AG04449 (cell line): ENCODE measurements around the gene CACNA1C.

Experiments used
- CTCF ChIA-PET: fragments of 350-600 bp; formaldehyde crosslinking; extraction: SDS; loops from one replicate; lab custom pipeline; 2021; ENCODE audit warnings: antibody characterized with exemption; lab: Yijun Ruan, JAX
- POLR2A ChIA-PET: fragments of 400-600, 350-600 bp; formaldehyde crosslinking; extraction: SDS; loops from one replicate; lab custom pipeline; 2020; ENCODE audit warnings: antibody characterized with exemption, inconsistent platforms; lab: Yijun Ruan, JAX
- DNase-seq: peaks from one replicate; pipeline ENCODE4 v3.0.0-alpha.2; 2010; ENCODE audit warnings: low read depth, low spot score
- H3K4me3 ChIP-seq: 2 replicates; pipeline ENCODE4 v1.5.1; 2011; ENCODE audit warnings: low read depth, mild to moderate bottlenecking, control low read depth, low read length
- TF ChIP-seq, protein P1 (sequence below): IDR thresholded peaks from one replicate; pipeline ENCODE4 v1.5.1; 2011; ENCODE audit warnings: mild to moderate bottlenecking, moderate library complexity, low read length, control low read depth, inconsistent platforms; ENCODE audit not compliant: insufficient read depth; ENCODE audit errors: missing control alignments

CACNA1C gene

DNA sequence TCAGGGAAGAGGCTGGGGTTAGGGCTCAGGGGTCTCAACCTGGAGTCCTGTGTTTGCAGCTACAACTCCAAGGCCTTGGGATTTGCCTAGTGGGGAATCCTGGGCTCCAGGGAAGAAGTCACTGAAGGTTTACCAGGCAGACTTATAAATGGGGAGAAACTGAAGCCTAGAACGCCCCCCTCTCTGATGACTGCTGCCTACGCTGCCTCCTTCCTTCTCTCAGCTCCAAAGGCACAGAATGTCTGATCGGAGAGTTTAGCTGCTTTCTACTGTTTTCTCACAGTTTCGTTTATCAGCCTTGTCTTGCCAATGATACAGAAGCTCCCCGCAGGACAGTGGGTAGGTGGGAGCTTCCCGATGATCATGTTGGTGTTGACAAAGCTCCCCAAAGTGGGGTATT lies 101.7 kb downstream of the CACNA1C start:
- H3K4me3 ChIP-seq: no peak overlapping the region
- TF ChIP-seq, protein P1, sequence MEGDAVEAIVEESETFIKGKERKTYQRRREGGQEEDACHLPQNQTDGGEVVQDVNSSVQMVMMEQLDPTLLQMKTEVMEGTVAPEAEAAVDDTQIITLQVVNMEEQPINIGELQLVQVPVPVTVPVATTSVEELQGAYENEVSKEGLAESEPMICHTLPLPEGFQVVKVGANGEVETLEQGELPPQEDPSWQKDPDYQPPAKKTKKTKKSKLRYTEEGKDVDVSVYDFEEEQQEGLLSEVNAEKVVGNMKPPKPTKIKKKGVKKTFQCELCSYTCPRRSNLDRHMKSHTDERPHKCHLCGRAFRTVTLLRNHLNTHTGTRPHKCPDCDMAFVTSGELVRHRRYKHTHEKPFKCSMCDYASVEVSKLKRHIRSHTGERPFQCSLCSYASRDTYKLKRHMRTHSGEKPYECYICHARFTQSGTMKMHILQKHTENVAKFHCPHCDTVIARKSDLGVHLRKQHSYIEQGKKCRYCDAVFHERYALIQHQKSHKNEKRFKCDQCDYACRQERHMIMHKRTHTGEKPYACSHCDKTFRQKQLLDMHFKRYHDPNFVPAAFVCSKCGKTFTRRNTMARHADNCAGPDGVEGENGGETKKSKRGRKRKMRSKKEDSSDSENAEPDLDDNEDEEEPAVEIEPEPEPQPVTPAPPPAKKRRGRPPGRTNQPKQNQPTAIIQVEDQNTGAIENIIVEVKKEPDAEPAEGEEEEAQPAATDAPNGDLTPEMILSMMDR: no peak
- ChIA-PET CTCF (interaction anchor here (0.9 to 1.3 kb wide), 3 partner anchors 14 to 426 kb away, joined by 3 to 4 read pairs (median 3); no protein-coding TSS in a partner anchor), POLR2A (no interaction called here)
- no peak for DNase-seq

DNA sequence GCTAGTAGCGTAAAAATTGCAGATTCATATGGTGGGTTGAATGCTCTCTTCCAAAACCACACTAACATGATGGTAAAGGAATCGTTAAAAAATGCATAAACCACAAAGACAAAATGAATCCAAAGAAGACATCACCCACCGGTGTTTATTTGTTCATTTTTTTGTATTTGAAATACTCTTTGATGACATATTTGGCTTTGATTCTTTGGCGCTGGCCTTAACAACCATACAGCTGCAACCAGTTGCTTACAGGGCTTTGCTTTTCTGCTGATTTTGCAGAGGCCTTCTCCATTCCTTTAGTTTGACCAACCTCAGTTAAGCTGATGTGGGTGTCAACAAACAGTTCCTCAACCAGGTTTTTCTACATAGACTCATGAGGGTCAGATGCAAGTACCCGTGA lies 103.5 kb downstream of the CACNA1C start:
- TF ChIP-seq, protein P1: no peak
- no peak overlapping the region for H3K4me3 ChIP-seq
- ChIA-PET POLR2A (no interaction called here), CTCF (interaction anchor here (0.9 kb wide), 1 partner anchor 10 kb away, joined by 3 read pairs; no protein-coding TSS in a partner anchor)
- DNase-seq: no peak

DNA sequence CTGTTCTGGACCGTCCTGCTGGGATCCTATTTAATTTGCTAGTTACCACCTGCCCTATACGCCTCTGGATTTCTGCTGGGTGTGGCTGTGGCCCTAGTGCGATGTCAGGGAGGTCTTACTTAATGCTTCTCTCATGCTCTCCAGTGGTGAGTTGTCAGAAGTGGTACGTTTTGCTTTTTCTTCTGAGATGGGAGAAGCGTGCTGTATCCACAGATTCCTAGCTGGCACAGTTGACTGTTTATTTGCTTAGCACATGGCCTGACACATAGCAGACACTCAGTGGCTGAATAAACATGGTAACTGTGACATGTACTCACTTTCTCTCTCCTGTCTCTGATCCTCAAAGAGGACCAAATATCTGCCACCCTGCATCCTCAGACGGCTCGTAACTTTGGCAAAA lies 107.3 kb downstream of the CACNA1C start:
- no peak overlapping the region for H3K4me3 ChIP-seq
- ChIA-PET POLR2A (no interaction called here), CTCF (no interaction called here)
- TF ChIP-seq, protein P1: no peak
- DNase-seq: no peak

DNA sequence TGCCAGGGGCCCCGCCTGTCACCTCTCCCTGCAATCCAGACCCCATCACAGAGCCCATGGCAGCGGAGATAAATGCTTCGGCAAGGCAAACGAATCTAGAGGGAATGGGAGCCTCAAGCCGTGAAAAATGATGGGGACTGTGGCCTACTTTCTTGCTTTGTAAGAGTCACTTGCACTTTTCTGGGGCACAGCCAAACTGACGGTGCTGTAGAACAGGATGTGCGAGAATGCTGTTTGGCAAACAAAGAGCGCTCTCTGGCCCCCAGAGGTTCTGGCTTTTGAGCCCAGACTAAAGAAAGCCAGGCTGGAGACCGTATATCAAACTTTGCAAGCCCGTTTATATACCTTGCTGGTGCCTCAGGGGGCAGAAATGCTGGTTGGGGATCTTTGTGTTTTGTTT lies 108.7 kb downstream of the CACNA1C start:
- ChIA-PET POLR2A (no interaction called here), CTCF (no interaction called here)
- DNase-seq: no peak
- TF ChIP-seq, protein P1: no peak
- no peak overlapping the region for H3K4me3 ChIP-seq

DNA sequence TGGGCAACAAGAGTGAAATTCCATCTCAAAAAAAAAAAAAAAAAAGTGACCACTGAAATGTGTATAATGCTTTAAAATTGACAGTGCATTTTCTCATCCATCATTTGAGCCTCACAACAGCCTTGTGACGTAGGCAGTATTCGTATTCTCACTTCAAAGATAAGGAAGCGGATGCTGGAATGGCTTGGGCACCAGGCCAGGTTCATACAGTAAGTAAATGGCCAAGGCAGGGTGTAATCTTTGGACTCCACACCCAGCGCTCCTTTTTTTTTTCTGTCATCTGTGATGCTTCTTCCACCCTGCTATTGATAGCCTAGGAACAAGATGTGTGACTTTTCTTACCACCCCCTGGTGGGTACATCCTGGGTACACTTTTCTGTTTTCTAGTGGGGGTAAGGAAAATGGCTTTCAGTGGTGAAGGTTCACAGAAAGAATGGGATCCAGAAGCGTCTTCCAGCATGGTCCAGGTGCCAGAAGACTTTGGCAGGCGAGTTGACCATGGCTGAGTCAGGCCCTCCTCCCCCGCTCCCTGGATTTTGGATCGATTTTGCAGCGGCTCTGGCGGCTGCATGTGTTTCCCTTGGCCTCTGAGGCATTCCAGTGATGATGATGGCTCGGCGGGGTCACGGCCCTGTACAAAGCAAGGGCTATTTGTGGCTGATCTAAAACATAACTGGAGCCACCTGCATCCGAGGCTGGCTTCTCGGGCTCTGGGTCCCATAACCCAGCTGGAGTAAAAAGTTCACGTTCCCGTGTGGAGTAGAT lies 110.6 kb downstream of the CACNA1C start:
- TF ChIP-seq, protein P1: no peak
- DNase-seq: no peak
- no peak overlapping the region for H3K4me3 ChIP-seq
- ChIA-PET POLR2A (no interaction called here), CTCF (no interaction called here)

DNA sequence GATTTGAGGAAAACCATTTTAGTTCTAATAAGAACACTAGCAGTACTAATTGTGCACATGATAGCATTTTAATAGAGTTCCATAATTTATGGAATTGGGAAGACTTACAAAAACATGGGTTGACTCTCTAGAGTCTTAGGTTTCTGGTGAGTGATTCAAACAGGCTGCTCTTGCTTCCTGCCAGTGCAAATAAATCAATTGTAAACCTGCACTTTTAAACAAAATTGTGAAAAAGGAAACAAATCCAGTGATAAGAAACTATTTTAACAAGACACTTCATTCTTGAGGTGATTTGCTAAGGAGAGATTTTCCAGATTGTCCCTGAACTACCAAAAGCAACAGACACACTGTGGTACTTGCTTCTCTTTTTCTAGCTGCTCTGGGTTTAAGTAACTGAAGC lies 112.2 kb downstream of the CACNA1C start:
- ChIA-PET POLR2A (no interaction called here), CTCF (no interaction called here)
- H3K4me3 ChIP-seq: no peak overlapping the region
- DNase-seq: no peak
- TF ChIP-seq, protein P1: no peak
